Mucosa of descending colon (tissue), 3 donors: ENCODE data around the gene BARX2. TPM values are rescaled to one million over a fixed set of nuclear protein-coding genes. Genes with fewer than 3 reads are reported as not detected.
"Not testable (repeated sequence)": the region's sequence is repeated elsewhere in the genome, so short reads cannot be mapped to it uniquely, and the experiment has no call there.

ENCODE experiments used
- ATAC-seq: fragments of 200-7000 bp; cut with Tn5 transposase; one replicate; pipeline ENCODE4 v1.9.1; 2020; ENCODE audit warnings: mild to moderate bottlenecking, moderate library complexity
- DNase-seq, 3 donors: peaks; one replicate each; pipeline ENCODE4 v3.0.0-alpha.2; 2020
- H3K36me3 ChIP-seq: fragments of 200-600 bp; one replicate; pipeline ENCODE4 v1.8.0; 2021; ENCODE audit warnings: low read depth, mild to moderate bottlenecking
- H3K4me1 ChIP-seq: fragments of 200-600 bp; one replicate; pipeline ENCODE4 v1.8.0; 2021; ENCODE audit warnings: low read depth, mild to moderate bottlenecking
- H3K4me3 ChIP-seq: fragments of 200-600 bp; one replicate; pipeline ENCODE4 v1.8.0; 2021; ENCODE audit warnings: mild to moderate bottlenecking
- H3K9me3 ChIP-seq: fragments of 200-600 bp; one replicate; pipeline ENCODE4 v1.8.0; 2021; ENCODE audit warnings: mild to moderate bottlenecking
- intact Hi-C, 2 donors: fragments of 100-400 bp; cut with DNase I in 1 of 2; cut with micrococcal nuclease in 1 of 2; formaldehyde crosslinking; loops; one replicate each; pipeline versions ENCODE4 v1.11.0 to v1.11.1; 2022; cut with DNase I, micrococcal nuclease
- total RNA-seq, 3 donors: library from RNA; stranded (reverse); fragmentation: NEBNext Ultra II Directional in 2 of 3; extraction: Animal tissue kit (Norgen Biotek cat#: 25700) in 2 of 3; gene quantifications; one replicate each; pipeline versions ENCODE4 v1.2.1 to v1.2.4, GENCODE V29; 2021 to 2023
- TF ChIP-seq, protein P1 (sequence below): fragments of 200-600 bp; IDR thresholded peaks from one replicate; pipeline ENCODE4 v1.8.0; 2022; ENCODE audit warnings: antibody characterized with exemption, mild to moderate bottlenecking
- donor health status: DM: no; HTN: no; CAD: no; lungs with moderate emphysema.
- donor health status: DM: no; HTN: no; CAD: no.
- donor health status: DM: no; HTN: yes; CAD: no.

Gene BARX2
- total RNA-seq, 3 donors from 2014 or later: 10.8 to 25.6 (median 24.6) TPM

DNA sequence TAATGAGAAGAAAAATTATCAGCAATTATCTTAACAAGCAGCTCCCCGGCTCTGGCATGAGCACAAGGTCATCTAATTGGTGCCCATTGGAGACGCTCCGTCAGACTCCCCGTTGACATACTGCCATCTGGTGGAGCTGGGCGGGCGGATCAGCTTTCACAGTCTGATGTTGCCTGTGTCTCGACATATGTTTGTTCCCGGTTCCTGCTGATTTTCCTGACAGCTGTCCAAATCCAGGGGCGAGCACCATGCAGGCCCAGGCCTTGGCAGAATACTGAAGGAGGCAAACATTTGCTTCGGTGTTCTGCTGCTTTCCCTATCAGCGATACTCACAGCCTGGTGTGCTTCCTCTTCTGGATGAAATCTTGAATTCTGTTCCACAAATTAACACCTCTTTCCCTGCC is 43.8 kb upstream of the BARX2 start:
- TF ChIP-seq, protein P1, sequence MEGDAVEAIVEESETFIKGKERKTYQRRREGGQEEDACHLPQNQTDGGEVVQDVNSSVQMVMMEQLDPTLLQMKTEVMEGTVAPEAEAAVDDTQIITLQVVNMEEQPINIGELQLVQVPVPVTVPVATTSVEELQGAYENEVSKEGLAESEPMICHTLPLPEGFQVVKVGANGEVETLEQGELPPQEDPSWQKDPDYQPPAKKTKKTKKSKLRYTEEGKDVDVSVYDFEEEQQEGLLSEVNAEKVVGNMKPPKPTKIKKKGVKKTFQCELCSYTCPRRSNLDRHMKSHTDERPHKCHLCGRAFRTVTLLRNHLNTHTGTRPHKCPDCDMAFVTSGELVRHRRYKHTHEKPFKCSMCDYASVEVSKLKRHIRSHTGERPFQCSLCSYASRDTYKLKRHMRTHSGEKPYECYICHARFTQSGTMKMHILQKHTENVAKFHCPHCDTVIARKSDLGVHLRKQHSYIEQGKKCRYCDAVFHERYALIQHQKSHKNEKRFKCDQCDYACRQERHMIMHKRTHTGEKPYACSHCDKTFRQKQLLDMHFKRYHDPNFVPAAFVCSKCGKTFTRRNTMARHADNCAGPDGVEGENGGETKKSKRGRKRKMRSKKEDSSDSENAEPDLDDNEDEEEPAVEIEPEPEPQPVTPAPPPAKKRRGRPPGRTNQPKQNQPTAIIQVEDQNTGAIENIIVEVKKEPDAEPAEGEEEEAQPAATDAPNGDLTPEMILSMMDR: peak; percentile 81
- DNase-seq (peak; percentile 83 to 92 (median 91)), ATAC-seq (peak; percentile 95)
- intact Hi-C loops: loop anchor here in 1 of 2 donors (2.0 kb wide), 1 partner anchor 215 kb away; no protein-coding TSS in a partner anchor
- H3K4me1 ChIP-seq: no peaks in the 10 kb centered on the region
- no peaks in the 10 kb centered on the region for H3K9me3 ChIP-seq
- H3K36me3 ChIP-seq: no peaks in the 10 kb centered on the region
- no peak overlapping the region for H3K4me3 ChIP-seq

- no peaks in the 10 kb centered on the region for H3K4me1 ChIP-seq
- H3K4me3 ChIP-seq: no peak overlapping the region
- no peaks in the 10 kb centered on the region for H3K9me3 ChIP-seq
- no peak for DNase-seq
- intact Hi-C loops: no loop called here
- ATAC-seq: no peak
- TF ChIP-seq, protein P1: no peak
- H3K36me3 ChIP-seq: no peaks in the 10 kb centered on the region
Observed at GRCh38 chr11:129333873-129334272, 41.8 kb upstream of the BARX2 start.

GRCh38 chr11:129344301-129344940 is 31.2 kb upstream of the BARX2 start:
- ATAC-seq, intact Hi-C loops, H3K36me3 ChIP-seq, H3K9me3 ChIP-seq, H3K4me1 ChIP-seq, H3K4me3 ChIP-seq: not testable (repeated sequence)
- DNase-seq: peak in 1 of 3 donors; percentile 56

- no peak for DNase-seq
- peaks cover 5% of the 10 kb centered on the region for H3K9me3 ChIP-seq
- no peaks in the 10 kb centered on the region for H3K4me1 ChIP-seq
- TF ChIP-seq, protein P1: no peak
- ATAC-seq: no peak
- no peak overlapping the region for H3K4me3 ChIP-seq
- intact Hi-C loops: no loop called here
- no peaks in the 10 kb centered on the region for H3K36me3 ChIP-seq
Observed at GRCh38 chr11:129346916-129347315, 28.7 kb upstream of the BARX2 start.

- Histone ChIP-seq H3K4me1 (no peaks in the 10 kb centered on the region), H3K36me3 (no peaks in the 10 kb centered on the region), H3K4me3 (no peak overlapping the region), H3K9me3 (peaks cover 5% of the 10 kb centered on the region)
- ATAC-seq (no peak), DNase-seq (no peak)
- TF ChIP-seq, protein P1: no peak
- intact Hi-C loops: no loop called here
Observed at GRCh38 chr11:129348813-129349212, 26.8 kb upstream of the BARX2 start.

DNA sequence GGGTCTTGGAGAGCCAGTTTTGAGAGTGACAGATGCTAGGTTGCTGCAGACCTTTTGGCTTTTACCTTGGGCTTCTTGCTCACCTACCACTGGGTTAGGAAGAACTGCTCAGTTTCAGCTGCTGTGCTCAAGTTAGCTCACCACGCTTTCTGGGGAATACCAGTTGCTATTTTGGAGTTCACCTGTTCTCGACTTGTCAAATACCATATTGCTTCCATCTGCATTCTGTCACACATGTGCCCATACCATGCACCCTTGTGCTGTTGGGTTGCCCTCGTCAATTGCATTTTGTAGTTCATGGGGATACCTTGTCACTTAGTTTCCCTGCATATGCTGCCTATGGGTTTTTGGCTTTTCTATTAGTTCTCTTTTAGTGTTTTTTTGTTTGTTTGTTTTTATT is 23.0 kb upstream of the BARX2 start:
- DNase-seq: no peak
- ATAC-seq: no peak
- H3K4me3 ChIP-seq: no peak overlapping the region
- no peaks in the 10 kb centered on the region for H3K9me3 ChIP-seq
- intact Hi-C loops: no loop called here
- H3K4me1 ChIP-seq: no peaks in the 10 kb centered on the region
- TF ChIP-seq, protein P1: no peak
- no peaks in the 10 kb centered on the region for H3K36me3 ChIP-seq
